GM19438 (cell line): Measurements from ENCODE around the gene PGRMC2.
"Not testable (repeated sequence)": the region's sequence is repeated elsewhere in the genome, so short reads cannot be mapped to it uniquely, and the experiment has no call there.

ENCODE experiments used
- ATAC-seq: cut with Tn5 transposase; IDR thresholded peaks from one replicate; pipeline ENCODE4 v1.9.1; 2021; ENCODE audit warnings: low read depth; ENCODE audit not compliant: unreplicated experiment

PGRMC2 gene

GRCh38 chr4:128271551-128271950 lies 16.1 kb downstream of the PGRMC2 start:
- ATAC-seq = no peak

GRCh38 chr4:128268970-128269369 lies 18.6 kb downstream of the PGRMC2 start:
- ATAC-seq = no peak

- no peak for ATAC-seq
These were observed 19.9 kb downstream of the PGRMC2 start for GRCh38 chr4:128267745-128268144.

- not testable (repeated sequence) for ATAC-seq
These were observed 20.4 kb downstream of the PGRMC2 start for GRCh38 chr4:128267171-128267570.

GRCh38 chr4:128265550-128265949 lies 22.1 kb downstream of the PGRMC2 start:
- not testable (repeated sequence) for ATAC-seq

GRCh38 chr4:128259889-128260288 lies 27.7 kb downstream of the PGRMC2 start:
- not testable (repeated sequence) for ATAC-seq

GRCh38 chr4:128258166-128258565 lies 29.4 kb downstream of the PGRMC2 start:
- not testable (repeated sequence) for ATAC-seq

- no peak for ATAC-seq
These were observed 31.1 kb downstream of the PGRMC2 start for GRCh38 chr4:128256539-128256938.

GRCh38 chr4:128255906-128256305 lies 31.7 kb downstream of the PGRMC2 start:
- no peak for ATAC-seq

GRCh38 chr4:128249787-128250668 lies 37.6 kb downstream of the PGRMC2 start:
- no peak for ATAC-seq

- ATAC-seq = no peak
These were observed 39.7 kb downstream of the PGRMC2 start for GRCh38 chr4:128247906-128248305.

- ATAC-seq = not testable (repeated sequence)
These were observed 42.2 kb downstream of the PGRMC2 start for GRCh38 chr4:128245391-128245790.

- ATAC-seq = no peak
These were observed 43.2 kb downstream of the PGRMC2 start for GRCh38 chr4:128244379-128244778.

GRCh38 chr4:128242601-128243000 lies 45.0 kb downstream of the PGRMC2 start:
- no peak for ATAC-seq

GRCh38 chr4:128241981-128242380 lies 45.6 kb downstream of the PGRMC2 start:
- ATAC-seq = no peak

GRCh38 chr4:128241425-128241913 lies 46.1 kb downstream of the PGRMC2 start:
- no peak for ATAC-seq

GRCh38 chr4:128241019-128241418 lies 46.6 kb downstream of the PGRMC2 start:
- ATAC-seq = no peak

GRCh38 chr4:128234836-128235235 lies 52.8 kb downstream of the PGRMC2 start:
- no peak for ATAC-seq

- ATAC-seq = no peak
These were observed 54.9 kb downstream of the PGRMC2 start for GRCh38 chr4:128232719-128233118.

GRCh38 chr4:128228845-128229795 lies 58.5 kb downstream of the PGRMC2 start:
- no peak for ATAC-seq

GRCh38 chr4:128227991-128228571 lies 59.5 kb downstream of the PGRMC2 start:
- no peak for ATAC-seq
